Left colon (tissue), 2 donors: Measurements from ENCODE around the gene RARRES2. TPM values are rescaled to one million over a fixed set of nuclear protein-coding genes. Genes with fewer than 3 reads are reported as not detected.
"Not testable (repeated sequence)": the region's sequence is repeated elsewhere in the genome, so short reads cannot be mapped to it uniquely, and the experiment has no call there.

Experiments used
- ATAC-seq: fragments of 200-7000 bp; cut with Tn5 transposase; one replicate; pipeline ENCODE4 v1.9.1; 2020; ENCODE audit warnings: mild to moderate bottlenecking, moderate library complexity
- DNase-seq, 2 donors: peaks; one replicate each; pipeline ENCODE4 v3.0.0-alpha.2; 2020
- intact Hi-C, 2 donors: fragments of 100-400 bp; cut with DNase I in 1 of 2; cut with micrococcal nuclease in 1 of 2; formaldehyde crosslinking; loops; one replicate each; pipeline versions ENCODE4 v1.11.2 to v1.14.0; 2022; cut with DNase I, micrococcal nuclease
- total RNA-seq, 2 donors: library from RNA; stranded (reverse); fragmentation: NEBNext Ultra II Directional; extraction: Animal tissue kit (Norgen Biotek cat#: 25700); gene quantifications; one replicate each; pipeline ENCODE4 v1.2.1, GENCODE V29; 2021
- donor health status: DM: no; HTN: no; CAD: no.
- donor health status: DM: yes; HTN: yes; CAD: no.

Gene RARRES2
- total RNA-seq, 2 donors from 2014 or later, result 61.1 to 115 TPM

DNA sequence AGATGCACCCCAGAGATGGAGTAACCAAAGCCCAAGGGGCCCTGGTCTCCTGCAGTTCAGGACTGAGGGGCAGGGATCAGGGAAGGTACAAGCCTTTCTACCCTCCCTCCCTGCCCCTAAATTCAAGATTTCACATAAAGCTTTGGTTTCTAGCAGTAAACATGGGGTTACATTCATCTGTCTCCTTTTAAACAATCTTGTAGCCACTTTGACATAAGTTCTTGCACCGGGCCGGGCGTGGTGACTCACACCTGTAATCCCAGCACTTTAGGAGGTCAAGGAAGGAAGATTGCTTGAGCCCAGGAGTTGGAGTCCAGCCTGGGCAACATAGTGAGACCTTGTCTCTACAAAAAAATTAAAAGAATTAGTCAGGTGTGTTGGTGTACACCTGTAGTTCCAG, 14.1 kb downstream of the RARRES2 start:
- intact Hi-C loops, result no loop called here
- DNase-seq (no peak), ATAC-seq (no peak)

- intact Hi-C loops, result no loop called here
- DNase-seq, result no peak
- no peak for ATAC-seq
Measured at GRCh38 chr7:150326657-150327268, 14.7 kb downstream of the RARRES2 start.

DNA sequence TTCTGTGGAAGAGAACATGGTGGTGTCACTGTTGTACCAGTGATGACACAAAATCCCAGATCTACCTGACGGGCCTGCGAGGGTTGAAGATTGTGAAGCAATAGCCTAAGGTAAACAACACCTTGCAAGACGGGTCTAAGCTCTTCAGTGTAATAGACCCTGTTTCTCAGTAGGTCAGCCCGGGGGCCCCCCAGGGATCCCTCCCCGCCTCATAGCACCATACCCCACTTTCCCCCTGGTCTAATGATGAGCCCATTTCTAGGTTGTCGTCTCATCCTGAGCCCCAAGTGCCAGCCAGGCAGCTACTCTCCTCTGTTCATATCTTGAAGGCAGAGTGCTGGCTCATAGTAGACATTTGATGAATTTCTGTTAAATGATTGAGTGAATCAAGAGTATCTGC, 15.5 kb downstream of the RARRES2 start:
- ATAC-seq (no peak), DNase-seq (no peak)
- intact Hi-C loops, result no loop called here

DNA sequence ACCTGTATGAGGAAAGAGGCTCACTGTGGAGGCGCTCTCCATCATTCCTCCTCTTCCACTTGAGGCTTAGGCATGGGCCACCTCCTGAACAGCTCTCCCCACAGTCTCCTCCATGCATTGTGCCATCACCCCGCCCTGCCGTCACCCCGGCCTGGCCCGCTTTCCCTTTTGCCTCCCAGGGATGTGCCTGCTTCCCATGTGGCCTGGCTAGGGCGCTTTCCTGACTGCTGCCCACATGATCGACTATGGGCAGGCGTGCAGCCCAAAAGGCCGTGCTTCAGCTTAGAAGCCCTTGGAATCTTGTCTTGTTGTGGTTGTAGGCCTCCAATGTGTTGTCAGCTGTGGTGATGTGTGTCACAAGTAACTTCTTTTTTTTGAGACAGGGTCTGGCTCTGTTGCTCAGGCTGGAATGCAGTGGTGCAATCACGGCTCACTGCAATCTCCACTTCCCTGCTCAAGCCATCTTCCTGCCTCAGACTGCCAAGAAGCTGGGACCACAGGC, 16.3 kb downstream of the RARRES2 start:
- intact Hi-C loops, result no loop called here
- peak; percentile 28 to 29 for DNase-seq
- ATAC-seq, result no peak

DNA sequence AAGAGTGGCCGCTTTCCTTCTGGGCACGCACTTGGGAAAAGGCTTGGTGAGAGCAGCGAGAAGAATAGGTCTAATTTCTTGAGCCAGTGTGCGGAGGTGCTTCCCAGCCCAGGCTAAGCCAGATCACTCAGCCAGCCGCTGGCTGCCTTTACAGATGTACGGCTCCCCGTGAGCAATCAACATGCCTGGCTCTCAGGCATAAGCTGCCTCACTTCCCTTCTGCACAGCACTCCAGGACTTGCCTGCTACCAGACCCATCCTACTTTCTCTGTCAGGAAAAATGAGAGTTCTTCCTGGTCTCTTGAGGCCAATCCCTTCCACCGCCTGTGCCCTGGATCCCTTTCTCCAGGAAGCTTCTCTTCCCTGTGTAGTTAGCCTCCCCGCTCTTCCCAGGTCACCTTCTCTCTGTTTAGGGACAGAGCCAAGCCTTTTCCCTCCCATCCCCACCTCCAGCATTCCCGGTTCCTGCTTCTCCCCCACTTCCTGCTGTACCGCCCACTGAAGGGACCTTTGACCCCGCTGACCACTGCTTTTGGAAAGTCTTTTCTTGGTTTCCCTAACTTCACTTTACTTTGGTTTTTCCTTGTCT, 17.0 kb downstream of the RARRES2 start:
- intact Hi-C loops, result no loop called here
- peak; percentile 59 for ATAC-seq
- peak; percentile 52 to 57 for DNase-seq

- intact Hi-C loops, result no loop called here
- ATAC-seq, result peak; percentile 56
- DNase-seq, result no peak
Measured at GRCh38 chr7:150323682-150324372, 17.6 kb downstream of the RARRES2 start.

- DNase-seq (peak; percentile 62 to 81), ATAC-seq (peak; percentile 80)
- intact Hi-C loops, result no loop called here
Measured at GRCh38 chr7:150322833-150323681, 18.4 kb downstream of the RARRES2 start, which contains the start of the genes ACTR3C and LRRC61. Gene ACTR3C, minus strand, starts transcription at chr7:150323545. Its CDS starts 28,249 bp downstream, at chr7:150295296. Gene LRRC61, plus strand, starts transcription at chr7:150323355. Its CDS starts 13,507 bp downstream, at chr7:150336862.

DNA sequence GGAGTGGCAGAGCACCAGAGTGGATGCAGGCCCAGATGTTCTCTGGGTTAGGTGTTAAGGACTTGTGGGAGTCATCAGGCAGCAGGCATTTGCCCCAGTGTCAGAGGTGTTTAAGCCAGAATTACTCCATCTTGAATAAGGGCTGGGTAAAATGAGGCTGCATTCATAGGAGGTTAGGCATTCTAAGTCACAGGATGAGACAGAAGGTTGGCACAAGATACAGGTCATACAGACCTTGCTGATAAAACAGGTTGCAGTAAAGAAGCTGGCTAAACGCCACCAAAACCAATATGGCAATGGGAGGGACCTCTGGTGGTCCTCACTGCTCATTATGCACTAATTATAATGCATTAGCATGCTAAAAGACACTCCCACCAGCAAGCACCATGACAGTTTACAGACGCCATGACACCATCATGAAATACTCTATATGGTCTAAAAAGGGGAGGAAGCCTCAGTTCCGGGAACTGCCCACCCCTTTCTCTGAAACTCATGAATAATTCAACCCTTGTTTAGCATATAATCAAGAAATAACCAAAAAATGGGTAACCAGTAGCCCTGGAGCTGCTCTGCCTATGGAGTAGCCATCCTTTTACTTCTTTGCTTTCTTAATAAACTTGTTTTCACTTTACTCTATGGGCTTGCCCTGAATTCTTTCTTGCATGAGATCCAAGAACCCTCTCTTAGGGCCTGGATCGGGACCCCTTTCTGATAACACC, 19.2 kb downstream of the RARRES2 start:
- intact Hi-C loops, result no loop called here
- ATAC-seq (no peak), DNase-seq (no peak)

DNA sequence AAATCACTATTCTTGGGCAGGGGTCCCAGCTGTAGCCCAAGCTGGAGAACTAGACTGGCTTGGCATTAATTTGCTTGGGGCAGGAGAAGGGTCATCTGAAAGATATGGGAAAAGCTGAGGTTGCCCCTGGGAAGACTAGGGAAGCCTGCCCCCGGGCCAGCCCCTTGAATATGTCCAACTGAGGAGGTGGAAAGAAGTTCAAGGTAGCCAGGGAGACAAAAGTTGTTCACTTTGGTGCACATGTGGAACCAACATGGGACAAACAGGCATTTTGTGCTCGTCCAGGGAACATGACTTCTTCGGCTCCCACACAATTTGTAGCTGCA, 19.7 kb downstream of the RARRES2 start:
- DNase-seq (no peak), ATAC-seq (no peak)
- intact Hi-C loops, result no loop called here

- intact Hi-C loops, result no loop called here
- DNase-seq (no peak), ATAC-seq (no peak)
Measured at GRCh38 chr7:150317748-150318444, 23.5 kb downstream of the RARRES2 start.

- ATAC-seq, DNase-seq, intact Hi-C loops: not testable (repeated sequence)
Measured at GRCh38 chr7:150316987-150317386, 24.4 kb downstream of the RARRES2 start.

GRCh38 chr7:150314639-150315239, 26.7 kb downstream of the RARRES2 start:
- intact Hi-C loops, result no loop called here
- DNase-seq (no peak), ATAC-seq (no peak)

DNA sequence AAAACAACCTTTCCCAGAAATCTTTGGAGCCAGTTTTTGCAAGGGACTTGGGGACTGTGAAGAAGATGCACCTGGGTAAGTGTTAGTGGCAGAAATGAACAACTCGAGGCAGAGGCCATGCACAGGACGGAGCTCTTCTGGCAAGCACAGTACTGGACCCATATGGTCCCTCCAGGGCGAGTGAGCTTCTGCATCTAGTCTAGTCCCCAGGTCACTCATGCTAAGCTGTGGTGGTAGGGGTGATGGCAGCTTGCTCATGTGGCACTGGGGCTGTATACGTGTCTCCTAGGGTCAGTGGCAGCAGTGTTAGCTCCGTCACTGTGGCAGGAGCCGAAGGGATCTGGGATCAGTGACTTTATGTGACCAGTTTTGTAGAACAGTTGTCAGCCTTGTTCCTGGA, 27.6 kb downstream of the RARRES2 start:
- ATAC-seq (no peak), DNase-seq (no peak)
- intact Hi-C loops, result no loop called here

DNA sequence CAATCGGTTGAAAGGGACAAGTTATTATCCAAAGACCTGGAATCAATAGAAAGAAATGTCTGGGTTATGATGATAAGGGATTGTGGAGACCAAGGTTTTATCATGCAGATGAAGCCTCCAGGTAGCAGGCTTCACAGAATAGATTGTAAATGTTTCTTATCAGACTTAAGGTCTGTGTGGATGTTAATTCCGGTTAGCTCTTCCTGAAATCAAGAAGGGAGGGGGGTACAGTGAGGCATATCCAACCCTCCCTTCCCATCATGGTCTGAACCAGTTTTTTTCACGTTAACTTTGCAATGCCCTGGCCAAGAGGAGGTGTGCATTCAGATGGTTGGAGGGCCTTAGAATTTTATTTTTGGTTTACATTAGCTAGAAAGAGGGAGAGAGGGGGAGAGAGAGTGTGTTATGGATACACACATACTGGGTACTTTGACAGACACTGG, 28.0 kb downstream of the RARRES2 start:
- DNase-seq (no peak), ATAC-seq (no peak)
- intact Hi-C loops, result no loop called here

GRCh38 chr7:150312649-150313366, 28.6 kb downstream of the RARRES2 start:
- DNase-seq, ATAC-seq, intact Hi-C loops: not testable (repeated sequence)

- ATAC-seq, result no peak
- intact Hi-C loops, result no loop called here
- no peak for DNase-seq
Measured at GRCh38 chr7:150311711-150312110, 29.7 kb downstream of the RARRES2 start.

DNA sequence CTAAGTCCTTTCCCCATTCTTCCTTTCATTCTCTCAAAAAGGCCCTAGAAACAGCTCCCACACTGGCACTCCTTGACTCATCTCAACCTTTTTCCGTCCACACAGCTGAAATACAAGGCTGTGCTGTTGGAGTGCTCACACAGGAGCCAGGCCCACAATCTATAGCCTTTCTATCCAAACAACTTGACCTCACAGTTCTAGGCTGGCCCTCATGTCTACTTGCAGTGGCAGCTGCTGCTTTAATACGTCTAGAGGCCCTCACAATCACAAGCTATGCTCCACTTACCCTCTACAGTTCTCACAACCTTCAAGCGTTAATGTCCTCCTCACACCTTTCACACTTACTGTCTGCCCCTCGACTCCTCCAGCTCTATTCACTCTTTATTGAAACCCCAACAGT, 30.3 kb downstream of the RARRES2 start:
- ATAC-seq, result no peak
- DNase-seq, result no peak
- intact Hi-C loops, result no loop called here
